ENCODE measurements around the gene SLC28A3. TPM values are rescaled to one million over a fixed set of nuclear protein-coding genes. Genes with fewer than 3 reads are reported as not detected.
A peak's percentile ranks its signal among the peaks of the same experiment; 100 is the strongest.

Gene SLC28A3
- total RNA-seq, 1 donor from 2014 or later: not detected

DNA sequence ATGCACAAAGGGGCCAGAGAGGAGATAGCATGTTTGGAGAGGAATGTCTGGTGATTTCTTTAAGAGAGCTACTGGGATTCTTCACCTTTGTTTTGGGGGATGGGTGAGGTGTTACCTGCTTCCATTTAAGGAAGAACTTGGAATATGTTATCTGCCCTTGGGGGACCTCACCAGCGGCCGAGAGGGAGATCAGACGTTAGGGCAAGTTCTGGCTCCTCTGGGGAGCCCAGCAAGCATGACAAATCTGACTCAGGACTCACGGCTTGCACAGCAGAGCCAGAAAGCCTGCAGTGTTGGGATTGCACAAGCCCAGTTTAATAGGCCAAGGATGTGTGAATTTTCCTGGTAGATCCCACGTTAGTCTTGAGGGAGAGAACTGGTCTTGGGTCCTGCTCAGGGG lies 40.3 kb downstream of the SLC28A3 start:
- H3K27me3 Mint-ChIP-seq (ENCODE audit: unreplicated experiment): no peaks in the 10 kb centered on the region

DNA sequence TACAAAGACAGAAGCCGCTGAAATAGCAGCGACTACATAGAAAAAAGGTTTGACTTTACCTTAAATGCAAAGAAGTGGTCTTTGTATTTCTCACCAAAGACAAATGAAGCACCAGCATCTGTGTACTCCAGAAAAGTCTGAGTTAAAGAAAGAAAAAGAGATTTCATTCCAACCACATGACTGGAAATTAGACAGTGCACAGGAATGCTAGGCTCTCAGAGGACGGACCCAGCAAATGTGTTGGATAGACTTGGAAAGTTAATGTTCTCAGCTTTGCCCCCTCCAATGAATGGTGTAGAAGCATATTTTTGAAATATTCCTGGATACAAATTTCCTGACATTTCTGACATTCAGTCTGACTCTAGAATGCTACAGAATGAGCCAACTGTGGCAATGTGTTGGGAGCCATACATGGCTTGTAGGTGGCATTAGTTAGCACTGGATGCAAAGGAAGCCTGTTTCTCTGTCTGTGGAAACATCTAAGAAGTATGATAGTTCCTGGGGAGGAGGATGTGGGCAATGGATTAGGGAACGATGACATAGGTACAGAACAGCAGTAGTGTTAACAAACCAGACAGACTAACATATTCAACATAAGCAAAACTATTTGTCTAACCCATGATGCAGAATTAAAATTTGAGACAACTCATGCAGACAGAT lies 43.3 kb downstream of the SLC28A3 start:
- DNase-seq (ENCODE audit: extremely low spot score, unreplicated experiment): no peak
- Mint-ChIP-seq H3K4me1 (ENCODE audit: unreplicated experiment) (peaks cover 19% of the 10 kb centered on the region), H3K27me3 (ENCODE audit: unreplicated experiment) (no peaks in the 10 kb centered on the region), H3K9me3 (ENCODE audit: unreplicated experiment) (no peaks in the 10 kb centered on the region), H3K36me3 (ENCODE audit: unreplicated experiment) (no peaks in the 10 kb centered on the region), H3K4me3 (ENCODE audit: unreplicated experiment) (no peak overlapping the region), H3K27ac (ENCODE audit: unreplicated experiment) (no peak overlapping the region)
- TF ChIP-seq, protein P1, sequence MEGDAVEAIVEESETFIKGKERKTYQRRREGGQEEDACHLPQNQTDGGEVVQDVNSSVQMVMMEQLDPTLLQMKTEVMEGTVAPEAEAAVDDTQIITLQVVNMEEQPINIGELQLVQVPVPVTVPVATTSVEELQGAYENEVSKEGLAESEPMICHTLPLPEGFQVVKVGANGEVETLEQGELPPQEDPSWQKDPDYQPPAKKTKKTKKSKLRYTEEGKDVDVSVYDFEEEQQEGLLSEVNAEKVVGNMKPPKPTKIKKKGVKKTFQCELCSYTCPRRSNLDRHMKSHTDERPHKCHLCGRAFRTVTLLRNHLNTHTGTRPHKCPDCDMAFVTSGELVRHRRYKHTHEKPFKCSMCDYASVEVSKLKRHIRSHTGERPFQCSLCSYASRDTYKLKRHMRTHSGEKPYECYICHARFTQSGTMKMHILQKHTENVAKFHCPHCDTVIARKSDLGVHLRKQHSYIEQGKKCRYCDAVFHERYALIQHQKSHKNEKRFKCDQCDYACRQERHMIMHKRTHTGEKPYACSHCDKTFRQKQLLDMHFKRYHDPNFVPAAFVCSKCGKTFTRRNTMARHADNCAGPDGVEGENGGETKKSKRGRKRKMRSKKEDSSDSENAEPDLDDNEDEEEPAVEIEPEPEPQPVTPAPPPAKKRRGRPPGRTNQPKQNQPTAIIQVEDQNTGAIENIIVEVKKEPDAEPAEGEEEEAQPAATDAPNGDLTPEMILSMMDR (IDR thresholded peaks at IDR 0.05): no peak

More for the DNA sequence above, 40.3 kb downstream of the SLC28A3 start:
- H3K4me1 Mint-ChIP-seq (ENCODE audit: unreplicated experiment): peaks cover 19% of the 10 kb centered on the region
- H3K27ac Mint-ChIP-seq (ENCODE audit: unreplicated experiment): no peak overlapping the region
- H3K36me3 Mint-ChIP-seq (ENCODE audit: unreplicated experiment): no peaks in the 10 kb centered on the region
- H3K4me3 Mint-ChIP-seq (ENCODE audit: unreplicated experiment): no peak overlapping the region
- no peaks in the 10 kb centered on the region for H3K9me3 Mint-ChIP-seq (ENCODE audit: unreplicated experiment)
- TF ChIP-seq, protein P1 (IDR thresholded peaks at IDR 0.05): no peak
- DNase-seq (ENCODE audit: extremely low spot score, unreplicated experiment): no peak

GRCh38 chr9:84296146-84296843 lies 44.3 kb downstream of the SLC28A3 start:
- TF ChIP-seq, protein P1 (IDR thresholded peaks at IDR 0.05): no peak
- Mint-ChIP-seq H3K27ac (ENCODE audit: unreplicated experiment) (peak overlapping the region; percentile 1), H3K4me3 (ENCODE audit: unreplicated experiment) (no peak overlapping the region), H3K36me3 (ENCODE audit: unreplicated experiment) (no peaks in the 10 kb centered on the region), H3K9me3 (ENCODE audit: unreplicated experiment) (no peaks in the 10 kb centered on the region), H3K27me3 (ENCODE audit: unreplicated experiment) (no peaks in the 10 kb centered on the region), H3K4me1 (ENCODE audit: unreplicated experiment) (peaks cover 17% of the 10 kb centered on the region)
- DNase-seq (ENCODE audit: extremely low spot score, unreplicated experiment): no peak

DNA sequence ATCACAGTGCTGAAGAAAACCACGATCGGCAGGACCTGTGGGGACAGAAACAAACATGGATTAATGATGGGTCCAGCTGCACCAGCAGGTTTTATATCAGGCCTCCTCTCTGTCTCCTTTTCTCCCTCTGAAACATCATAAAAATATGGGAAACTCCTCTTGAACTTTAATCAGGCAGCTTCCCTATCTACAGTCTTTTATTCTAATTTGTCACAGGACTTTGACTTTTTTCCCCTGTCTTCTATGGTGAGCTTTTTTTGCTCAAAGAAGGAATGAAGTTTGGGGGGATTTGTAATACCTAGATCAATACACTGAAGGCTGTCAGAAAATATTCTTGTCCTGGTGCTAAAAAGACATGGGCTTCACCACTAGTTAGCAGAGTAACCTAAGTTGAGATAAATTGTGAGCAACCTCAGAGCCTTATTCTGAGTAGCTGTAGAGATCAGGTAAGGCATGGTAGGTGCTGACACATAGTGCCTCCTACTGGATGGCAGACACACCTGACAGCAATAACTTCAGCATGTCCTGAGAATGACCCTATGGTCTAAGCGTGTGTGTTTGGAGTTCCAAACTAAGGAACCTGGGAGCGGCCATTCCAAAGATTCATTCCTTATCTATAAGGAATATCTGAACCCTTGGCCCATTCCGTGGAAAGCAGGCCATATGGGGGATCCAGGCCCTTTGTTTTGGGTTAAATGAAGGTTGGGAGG lies 46.2 kb downstream of the SLC28A3 start:
- DNase-seq (ENCODE audit: extremely low spot score, unreplicated experiment): no peak
- H3K4me3 Mint-ChIP-seq (ENCODE audit: unreplicated experiment): no peak overlapping the region
- no peaks in the 10 kb centered on the region for H3K36me3 Mint-ChIP-seq (ENCODE audit: unreplicated experiment)
- no peak overlapping the region for H3K27ac Mint-ChIP-seq (ENCODE audit: unreplicated experiment)
- H3K27me3 Mint-ChIP-seq (ENCODE audit: unreplicated experiment): no peaks in the 10 kb centered on the region
- TF ChIP-seq, protein P1 (IDR thresholded peaks at IDR 0.05): no peak
- H3K4me1 Mint-ChIP-seq (ENCODE audit: unreplicated experiment): peaks cover 17% of the 10 kb centered on the region
- no peaks in the 10 kb centered on the region for H3K9me3 Mint-ChIP-seq (ENCODE audit: unreplicated experiment)

Measured in osteocyte (in vitro differentiated cells).